Stimulated activated CD4-positive, alpha-beta T cell treated with anti-CD3 and anti-CD28 coated beads, Interleukin-12 subunit alpha, Interleukin-12 subunit beta, amount 100 ng/mL, for 48 hours (primary cell): ENCODE results near the gene SDF4.
"Not testable (repeated sequence)": the region's sequence is repeated elsewhere in the genome, so short reads cannot be mapped to it uniquely, and the experiment has no call there.

ENCODE experiments used
- DNase-seq, 3 donors: peaks; one replicate each; pipeline ENCODE4 v3.0.0-alpha.2; 2020; ENCODE audit warnings: low read depth in 2 of 3, low spot score in 1 of 3

SDF4 gene

GRCh38 chr1:1199961-1200875 lies 31.6 kb downstream of the SDF4 start:
- DNase-seq: no peak

DNA sequence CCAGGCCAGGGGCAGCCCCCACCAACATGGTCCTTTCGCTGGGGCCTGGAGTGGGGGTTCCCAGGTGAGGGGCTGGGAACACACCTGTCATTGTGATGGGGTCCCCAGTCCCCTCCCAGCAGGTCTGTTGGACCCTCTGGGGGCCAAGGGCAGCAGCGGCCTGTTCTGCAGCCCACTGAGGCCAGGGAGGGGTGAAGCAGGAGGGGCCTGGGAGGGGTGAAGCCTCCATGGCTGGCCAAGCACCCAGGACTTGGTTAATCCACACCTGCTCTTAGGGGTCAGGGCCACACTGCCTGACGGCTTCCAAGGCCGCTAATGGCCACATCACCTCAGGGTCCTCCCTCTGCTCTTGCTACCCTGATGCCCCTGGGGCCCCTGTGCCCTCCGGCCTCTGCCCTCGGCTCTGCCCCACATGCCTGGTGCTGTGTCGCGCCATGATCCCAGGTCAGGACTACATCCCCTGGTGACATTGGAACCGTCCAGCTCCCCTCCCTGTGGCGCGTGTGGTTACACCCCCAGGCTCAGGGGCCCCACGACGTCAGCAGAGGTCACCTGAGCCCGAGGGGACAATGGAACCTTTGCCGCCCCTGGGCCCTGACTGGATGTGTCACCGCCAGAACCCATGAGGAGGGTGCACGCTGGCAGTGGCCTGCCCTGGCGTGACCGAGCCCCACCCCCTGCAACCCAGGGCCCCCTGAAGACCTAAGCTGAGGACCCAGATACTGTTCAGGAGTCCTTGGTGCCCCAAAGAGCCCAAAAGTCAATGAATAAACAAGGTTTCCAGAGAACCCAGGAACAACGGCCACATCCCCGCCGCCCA lies 32.5 kb downstream of the SDF4 start:
- DNase-seq: no peak

- no peak for DNase-seq
Observed at GRCh38 chr1:1198423-1199140, 33.2 kb downstream of the SDF4 start.

DNA sequence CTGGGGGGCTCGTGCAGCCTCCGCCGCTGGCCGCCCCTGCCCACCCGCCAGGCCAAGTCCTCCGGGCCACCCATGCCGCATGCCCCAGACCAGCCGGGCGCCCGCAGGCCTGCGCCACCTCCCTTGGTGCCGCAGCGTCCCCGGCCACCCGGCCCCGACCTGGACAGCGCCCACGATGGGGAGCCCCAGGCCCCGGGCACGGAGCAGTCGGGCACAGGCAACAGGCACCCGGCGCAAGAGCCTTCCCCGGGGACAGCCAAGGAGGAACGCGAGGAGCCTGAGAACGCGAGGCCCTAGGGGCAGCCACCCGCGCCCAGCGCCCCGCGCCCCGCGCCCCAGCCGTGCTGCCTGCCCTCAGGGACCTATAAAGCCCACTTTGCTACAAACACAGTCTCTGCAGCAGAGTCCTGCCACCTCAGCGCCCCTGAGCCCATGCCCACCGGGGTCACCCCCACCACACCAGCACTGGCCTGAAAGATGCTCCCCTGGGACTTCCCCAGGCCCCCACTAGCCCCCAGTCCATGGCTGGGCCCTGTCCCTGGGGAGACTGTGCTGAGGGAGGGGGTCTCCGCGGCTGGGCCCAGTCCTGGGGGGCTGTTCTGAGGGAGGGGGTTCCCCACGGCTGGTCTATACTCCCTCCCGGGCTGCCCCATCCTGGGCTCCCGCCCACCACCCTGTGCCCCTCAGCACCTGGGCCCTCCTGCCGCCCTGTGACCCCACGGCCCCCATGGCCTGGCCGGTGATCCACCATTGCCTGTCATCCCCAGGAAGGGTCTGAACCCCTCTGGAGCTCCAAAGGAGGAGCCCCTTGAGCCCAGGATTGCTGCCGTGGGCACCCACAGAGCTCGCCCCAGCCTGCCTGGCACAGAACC lies 34.0 kb downstream of the SDF4 start:
- no peak for DNase-seq

DNA sequence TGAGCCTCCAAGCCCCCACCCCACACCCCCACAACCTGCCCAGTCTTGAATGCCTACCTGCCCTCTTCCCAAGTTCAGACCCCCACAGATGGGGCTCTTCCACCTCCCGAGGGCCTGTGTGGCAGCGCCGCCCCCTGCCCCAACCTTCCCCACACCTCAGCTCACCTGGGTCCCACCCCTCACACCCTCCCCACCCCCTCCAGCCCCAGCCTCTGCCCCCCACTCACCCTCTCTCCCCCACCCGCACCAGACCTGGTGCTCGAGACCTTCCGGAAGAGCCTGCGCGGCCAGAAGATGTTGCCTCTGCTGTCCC lies 34.7 kb downstream of the SDF4 start:
- no peak for DNase-seq

DNA sequence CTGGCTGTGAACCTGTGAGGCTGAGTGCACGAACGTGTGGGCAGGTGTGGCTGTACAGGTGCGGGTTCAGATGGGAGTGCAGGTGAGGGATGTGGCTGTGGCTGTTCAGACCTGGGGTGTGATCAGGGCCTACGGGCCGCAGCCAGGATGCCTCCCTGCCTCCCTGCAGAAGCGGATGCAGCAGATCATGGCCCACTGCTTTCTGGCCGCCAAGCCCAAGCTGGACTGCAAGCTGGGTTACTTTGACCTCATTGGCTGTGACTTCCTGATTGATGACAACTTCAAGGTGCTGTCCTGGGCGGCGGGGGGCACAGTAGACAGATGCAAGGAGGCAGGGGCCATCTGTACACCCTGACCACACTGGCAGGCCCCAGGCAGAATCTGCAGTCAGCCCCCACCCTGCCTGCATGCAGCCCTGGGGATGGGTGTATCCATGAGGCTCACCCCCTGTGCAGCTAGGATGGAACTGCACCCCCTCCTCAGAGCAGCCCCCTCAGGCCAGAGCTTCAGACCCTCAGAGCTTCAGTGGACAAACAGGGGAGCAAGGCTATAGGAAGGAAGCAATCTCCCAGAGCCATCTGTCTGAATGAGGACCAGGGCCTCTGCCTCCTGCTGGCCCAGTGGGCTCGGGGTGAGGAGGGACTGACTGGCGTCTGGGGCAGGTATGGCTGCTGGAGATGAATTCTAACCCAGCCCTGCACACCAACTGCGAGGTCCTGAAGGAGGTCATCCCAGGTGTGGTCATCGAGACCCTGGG lies 35.2 kb downstream of the SDF4 start:
- no peak for DNase-seq

DNA sequence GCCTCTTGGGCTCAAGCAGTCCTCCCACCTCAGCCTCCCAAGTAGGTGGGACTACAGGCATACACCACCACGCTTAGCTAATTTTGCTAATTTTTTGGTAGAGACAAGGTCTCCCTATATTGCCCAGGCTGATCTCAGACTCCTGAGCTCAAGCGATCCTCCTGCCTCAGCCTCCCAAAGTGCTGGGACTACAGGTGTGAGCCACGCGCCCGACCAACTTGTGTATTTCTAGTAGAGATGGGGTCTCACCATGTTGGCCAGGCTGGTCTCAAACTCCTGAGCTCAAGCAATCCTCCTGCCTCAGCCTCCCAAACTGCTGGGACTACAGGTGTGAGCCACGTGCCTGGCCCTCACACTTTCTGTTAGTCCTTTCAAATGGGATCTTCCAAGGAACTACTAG lies 36.1 kb downstream of the SDF4 start:
- not testable (repeated sequence) for DNase-seq

DNA sequence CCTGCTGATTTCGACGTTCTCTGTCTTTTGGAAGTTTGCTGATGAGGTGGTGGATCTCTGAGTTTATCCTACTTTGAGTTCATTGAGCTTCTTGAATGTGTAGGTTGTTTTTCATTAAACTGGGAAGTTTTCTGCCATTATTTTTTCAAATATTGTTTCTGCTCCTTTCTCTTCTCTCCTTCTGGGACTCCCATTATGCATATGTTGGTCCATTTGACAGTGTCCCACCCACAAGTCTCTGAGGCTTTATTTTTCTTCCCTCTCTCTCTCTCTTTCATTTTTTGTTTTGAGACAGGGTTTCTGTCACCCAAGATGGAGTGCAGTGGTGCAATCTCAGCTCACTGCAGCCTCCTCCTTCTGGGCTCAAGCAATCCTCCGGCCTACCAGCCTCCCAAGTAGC lies 37.1 kb downstream of the SDF4 start:
- no peak for DNase-seq

DNA sequence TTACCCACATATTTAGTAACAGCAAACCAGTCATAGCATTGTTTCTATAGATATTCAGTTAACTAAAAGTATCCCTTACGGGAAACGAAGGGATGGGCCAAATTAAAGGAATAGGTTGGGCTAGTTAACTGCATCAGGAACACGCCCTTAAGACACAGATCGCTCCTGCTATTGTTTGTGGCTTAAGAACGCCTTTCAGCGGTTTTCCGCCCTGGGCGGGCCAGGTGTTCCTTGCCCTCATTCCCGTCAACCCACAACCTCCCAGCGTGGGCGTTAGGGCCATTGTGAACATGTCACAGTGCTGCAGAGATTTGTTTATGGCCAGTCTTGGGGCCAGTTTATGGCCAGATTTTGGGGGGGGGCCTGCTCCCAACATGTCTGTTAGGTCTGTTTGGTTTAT lies 40.1 kb downstream of the SDF4 start:
- DNase-seq: no peak

- no peak for DNase-seq
Observed at GRCh38 chr1:1189111-1189510, 42.7 kb downstream of the SDF4 start.

DNA sequence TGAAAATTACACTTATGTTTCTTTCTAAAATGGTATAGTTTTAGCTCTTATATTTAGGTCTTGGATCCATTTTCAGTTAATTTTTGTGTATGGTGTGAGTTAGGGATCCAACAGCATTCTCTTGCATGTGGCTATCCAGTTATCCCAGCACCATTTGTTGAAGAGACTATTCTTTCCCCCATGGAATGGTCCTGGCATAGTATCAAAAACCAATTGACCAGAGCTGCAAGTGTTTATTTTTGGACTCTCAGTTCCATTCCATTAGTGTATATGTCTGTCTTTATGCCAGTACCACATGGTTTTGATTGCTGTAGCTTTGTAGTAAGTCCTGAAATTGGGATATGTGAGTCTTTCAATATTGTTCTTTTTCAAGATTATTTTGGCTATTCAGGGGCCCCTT lies 43.9 kb downstream of the SDF4 start:
- DNase-seq: no peak

- DNase-seq: no peak
Observed at GRCh38 chr1:1185101-1185765, 46.6 kb downstream of the SDF4 start.

DNA sequence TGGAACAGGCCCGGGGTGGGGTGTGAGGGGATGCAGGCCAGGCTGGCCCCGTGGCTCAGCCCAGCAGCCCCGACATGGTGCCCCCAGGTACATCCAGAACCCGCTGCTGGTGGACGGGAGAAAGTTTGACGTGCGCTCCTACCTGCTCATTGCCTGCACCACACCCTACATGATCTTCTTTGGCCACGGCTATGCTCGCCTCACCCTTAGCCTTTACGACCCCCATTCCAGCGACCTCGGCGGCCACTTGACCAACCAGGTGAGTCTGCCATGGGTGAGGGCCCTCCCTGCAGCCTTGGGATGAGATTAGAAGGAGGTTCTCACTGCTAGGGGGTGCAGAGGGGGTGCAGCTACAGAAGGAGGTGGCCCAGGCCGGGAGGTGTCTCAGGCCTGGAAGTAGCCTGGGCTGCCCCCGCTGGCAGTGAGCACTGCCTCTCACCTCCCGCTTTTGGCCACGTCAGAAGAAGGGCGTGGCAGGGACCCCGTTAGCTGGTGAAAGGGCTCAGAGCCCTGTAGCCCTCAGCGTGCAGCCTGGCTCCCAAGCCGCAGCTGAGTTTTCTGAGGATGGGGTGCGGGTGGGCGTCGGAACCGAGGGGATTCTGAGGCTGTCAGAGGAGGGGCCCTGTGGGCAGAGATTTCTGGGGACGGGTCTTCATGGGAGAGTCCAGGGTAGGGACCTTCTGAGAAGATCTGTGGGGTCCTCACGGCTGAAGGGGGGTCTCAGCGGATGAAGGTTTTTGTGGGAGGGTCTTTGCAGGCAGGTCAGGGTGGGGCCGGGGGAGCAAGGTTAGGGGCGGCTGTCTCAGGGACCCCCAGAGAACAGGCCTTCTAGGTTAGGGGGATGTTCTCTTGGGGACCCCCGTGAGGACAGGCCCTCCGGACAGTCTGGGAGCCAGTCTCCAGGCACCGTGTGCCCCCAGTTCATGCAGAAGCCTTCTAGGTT lies 47.7 kb downstream of the SDF4 start:
- DNase-seq: no peak

- no peak for DNase-seq
Observed at GRCh38 chr1:1183221-1183747, 48.5 kb downstream of the SDF4 start.

DNA sequence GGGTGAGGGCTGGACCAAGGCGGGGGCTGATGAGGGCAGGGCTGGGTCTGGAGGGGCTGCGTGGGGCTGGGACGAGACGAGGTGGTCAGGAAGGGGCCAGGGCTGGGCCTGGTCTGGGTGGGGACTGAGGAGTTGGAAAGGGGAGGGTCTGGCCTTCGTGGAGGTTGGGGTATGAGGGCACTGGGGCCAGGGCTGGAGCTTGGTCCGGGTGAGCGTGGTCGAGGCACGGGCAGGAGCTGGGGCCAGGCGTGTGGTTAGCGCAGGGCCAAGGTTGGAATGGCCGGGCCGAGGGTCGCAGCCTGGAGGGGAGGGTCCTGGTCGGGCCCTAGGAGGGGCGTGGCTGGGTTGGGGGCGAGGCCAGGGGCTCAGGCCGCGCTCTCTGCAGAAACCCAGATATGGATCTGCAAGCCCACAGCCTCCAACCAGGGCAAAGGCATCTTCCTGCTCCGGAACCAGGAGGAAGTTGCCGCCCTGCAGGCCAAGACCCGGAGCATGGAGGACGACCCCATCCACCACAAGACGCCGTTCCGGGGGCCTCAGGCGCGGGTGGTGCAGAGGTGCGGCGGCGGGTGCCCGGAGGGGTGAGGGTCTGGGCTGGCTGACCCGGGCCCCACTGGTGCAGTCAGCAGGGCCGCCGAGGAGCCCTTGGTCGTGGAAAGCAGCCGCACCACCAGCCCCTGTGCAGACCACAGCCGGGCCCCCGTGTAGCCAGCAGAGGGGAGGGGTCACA lies 49.1 kb downstream of the SDF4 start:
- no peak for DNase-seq

GRCh38 chr1:1181938-1182410 lies 49.8 kb downstream of the SDF4 start:
- DNase-seq: no peak
